Psoas muscle (tissue), 8 donors: ENCODE measurements around the gene SCN9A. TPM values are rescaled to one million over a fixed set of nuclear protein-coding genes. Genes with fewer than 3 reads are reported as not detected.

Experiments used
- ATAC-seq, 4 donors: fragments of 200-7000 bp; cut with Tn5 transposase; one replicate each; pipeline ENCODE4 v1.9.1; 2020; ENCODE audit warnings: moderate library complexity in 3 of 4, mild to moderate bottlenecking in 2 of 4
- DNase-seq, 2 donors: peaks; one replicate each; pipeline ENCODE4 v3.0.0-alpha.2; 2020
- H3K27ac ChIP-seq: fragments of 200-600 bp; one replicate; pipeline ENCODE4 v1.8.0; 2022
- H3K27me3 ChIP-seq, 3 donors: fragments of 200-600 bp in 1 of 3; one replicate each; pipeline versions ENCODE4 v1.6.1 to v1.8.0; 2013 to 2022; ENCODE audit warnings: low read length in 2 of 3, mild to moderate bottlenecking in 2 of 3, moderate library complexity in 1 of 3; ENCODE audit not compliant: insufficient read depth in 3 of 3
- H3K36me3 ChIP-seq, 2 donors: fragments of 200-600 bp in 1 of 2; one replicate each; pipeline versions ENCODE4 v1.6.1 to v1.8.0; 2013 to 2022; ENCODE audit warnings: low read depth in 1 of 2, mild to moderate bottlenecking in 1 of 2, moderate library complexity in 1 of 2; ENCODE audit not compliant: insufficient read depth in 1 of 2
- H3K4me1 ChIP-seq: fragments of 200-600 bp; one replicate; pipeline ENCODE4 v1.8.0; 2022
- H3K4me3 ChIP-seq: fragments of 200-600 bp; one replicate; pipeline ENCODE4 v1.8.0; 2022; ENCODE audit warnings: mild to moderate bottlenecking
- H3K9me3 ChIP-seq: fragments of 200-600 bp; one replicate; pipeline ENCODE4 v1.8.0; 2022
- WGBS, 3 donors: extraction: QIAGEN DNeasy Blood & Tissue Kit; methylation state at CpG; one replicate each; pipeline versions ENCODE4 v1.1.6 to v1.1.7; 2013; 5-methylcytosine and 5-hydroxymethylcytosine counted together
- intact Hi-C, 2 donors: fragments of 100-400 bp; cut with DNase I; formaldehyde crosslinking; loops; one replicate each; pipeline versions ENCODE4 v1.11.0 to v1.14.2; 2022
- polyA plus RNA-seq, 3 donors: library from polyadenylated mRNA; stranded (reverse); fragments of 200-250 nt; gene quantifications; one replicate each; pipeline ENCODE4 v1.2.3, GENCODE V29; 2013
- total RNA-seq, 4 donors: library from RNA; stranded (reverse); fragmentation: NEBNext Ultra II Directional in 2 of 4; extraction: Animal tissue kit (Norgen Biotek cat#: 25700) in 2 of 4; gene quantifications; one replicate each; pipeline versions ENCODE4 v1.2.1 to v1.2.4, GENCODE V29; 2021 to 2023
- TF ChIP-seq, protein P1 (sequence below): fragments of 200-600 bp; IDR thresholded peaks from one replicate; pipeline ENCODE4 v1.8.0; 2022; ENCODE audit warnings: antibody characterized with exemption
- donor health status: healthy with polysubstance abuse.
- donor health status: DM: no; HTN: no; CAD: no; lungs with moderate emphysema.
- donor health status: Bipolar disorder and iron deficiency.
- donor health status: healthy.
- donor health status: DM: yes; HTN: yes; CAD: no.
- donor health status: DM: no; HTN: no; CAD: no.
- donor health status: DM: no; HTN: no; CAD: no.
- donor health status: DM: yes; HTN: yes; CAD: no.

Gene SCN9A
- total and polyA plus RNA-seq, 7 donors: 0.06 to 1.1 (median 0.34) TPM

DNA sequence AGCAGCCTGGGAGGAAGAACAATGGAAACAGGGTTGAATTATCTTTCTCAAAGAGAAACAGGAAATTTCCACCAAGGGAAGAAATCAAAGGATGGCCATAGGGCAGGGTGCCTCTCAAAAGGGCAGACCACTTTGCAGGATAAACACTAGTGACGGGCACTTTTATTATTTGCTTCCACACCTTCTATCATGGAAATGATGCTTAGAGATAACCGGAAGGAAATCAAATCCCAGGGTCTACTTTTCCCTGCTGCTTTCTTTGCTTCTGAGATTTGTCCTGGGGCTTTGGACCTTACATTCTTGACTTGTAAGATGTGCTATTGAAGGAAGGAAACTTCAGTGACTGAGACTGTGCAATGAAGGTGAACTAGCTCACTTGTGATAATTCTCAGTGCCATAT lies 1.1 kb upstream of the SCN9A start:
- Histone ChIP-seq H3K27me3 (no peaks in the 10 kb centered on the region), H3K9me3 (no peaks in the 10 kb centered on the region), H3K4me1 (peaks cover 9% of the 10 kb centered on the region), H3K27ac (no peak overlapping the region), H3K36me3 (no peaks in the 10 kb centered on the region), H3K4me3 (no peak overlapping the region)
- intact Hi-C loops: no loop called here
- WGBS, 3 donors: 57 to 69% (median 68%) methylated on average over 2 of the region's 2 CpGs
- ATAC-seq (no peak), DNase-seq (no peak)
- TF ChIP-seq, protein P1, sequence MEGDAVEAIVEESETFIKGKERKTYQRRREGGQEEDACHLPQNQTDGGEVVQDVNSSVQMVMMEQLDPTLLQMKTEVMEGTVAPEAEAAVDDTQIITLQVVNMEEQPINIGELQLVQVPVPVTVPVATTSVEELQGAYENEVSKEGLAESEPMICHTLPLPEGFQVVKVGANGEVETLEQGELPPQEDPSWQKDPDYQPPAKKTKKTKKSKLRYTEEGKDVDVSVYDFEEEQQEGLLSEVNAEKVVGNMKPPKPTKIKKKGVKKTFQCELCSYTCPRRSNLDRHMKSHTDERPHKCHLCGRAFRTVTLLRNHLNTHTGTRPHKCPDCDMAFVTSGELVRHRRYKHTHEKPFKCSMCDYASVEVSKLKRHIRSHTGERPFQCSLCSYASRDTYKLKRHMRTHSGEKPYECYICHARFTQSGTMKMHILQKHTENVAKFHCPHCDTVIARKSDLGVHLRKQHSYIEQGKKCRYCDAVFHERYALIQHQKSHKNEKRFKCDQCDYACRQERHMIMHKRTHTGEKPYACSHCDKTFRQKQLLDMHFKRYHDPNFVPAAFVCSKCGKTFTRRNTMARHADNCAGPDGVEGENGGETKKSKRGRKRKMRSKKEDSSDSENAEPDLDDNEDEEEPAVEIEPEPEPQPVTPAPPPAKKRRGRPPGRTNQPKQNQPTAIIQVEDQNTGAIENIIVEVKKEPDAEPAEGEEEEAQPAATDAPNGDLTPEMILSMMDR: no peak

- Histone ChIP-seq H3K27ac (no peak overlapping the region), H3K4me3 (peak overlapping the region; percentile 75), H3K36me3 (no peaks in the 10 kb centered on the region), H3K4me1 (peaks cover 9% of the 10 kb centered on the region), H3K27me3 (no peaks in the 10 kb centered on the region), H3K9me3 (no peaks in the 10 kb centered on the region)
- TF ChIP-seq, protein P1: no peak
- no peak for DNase-seq
- intact Hi-C loops: no loop called here
- WGBS, 3 donors: 4 to 6% (median 5%) methylated on average over 11 of the region's 11 CpGs
- no peak for ATAC-seq
Measured at GRCh38 chr2:166376488-166376828, 714 bp upstream of the SCN9A start.

DNA sequence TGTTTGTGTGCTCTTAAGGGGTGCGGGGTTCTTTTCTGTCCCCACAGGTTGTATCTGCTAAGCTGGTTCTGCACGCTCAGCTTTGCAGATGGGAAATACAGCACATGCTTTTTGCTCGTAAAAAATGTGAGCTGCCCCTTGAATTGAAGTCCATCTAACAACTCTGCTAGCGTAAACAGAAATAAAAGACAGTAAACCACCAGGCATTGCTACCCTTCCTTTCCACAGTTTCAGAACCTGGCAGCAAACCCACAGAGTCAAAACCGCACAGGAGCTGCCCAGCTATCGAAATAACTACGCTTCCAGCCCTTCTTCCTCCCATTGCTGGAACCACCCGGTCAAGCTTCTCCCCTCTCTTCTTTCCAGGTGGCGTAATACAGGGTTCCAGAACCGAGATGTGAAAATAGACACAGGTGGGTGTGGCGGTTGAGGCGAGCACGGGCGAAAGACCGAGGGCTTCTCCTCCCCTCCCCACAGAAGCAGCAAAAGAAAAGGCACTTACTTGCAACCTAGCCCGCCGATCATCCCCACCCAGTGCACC lies 479 bp downstream of the SCN9A start:
- intact Hi-C loops: no loop called here
- no peaks in the 10 kb centered on the region for H3K27me3 ChIP-seq
- H3K9me3 ChIP-seq: no peaks in the 10 kb centered on the region
- WGBS, 3 donors: 0 to 1% (median 1%) methylated on average over 17 of the region's 17 CpGs
- TF ChIP-seq, protein P1: no peak
- DNase-seq: no peak
- peak overlapping the region; percentile 75 for H3K4me3 ChIP-seq
- H3K27ac ChIP-seq: no peak overlapping the region
- H3K4me1 ChIP-seq: peaks cover 9% of the 10 kb centered on the region
- H3K36me3 ChIP-seq: no peaks in the 10 kb centered on the region
- ATAC-seq: peak in 2 of 4 donors; percentile 37 to 41

DNA sequence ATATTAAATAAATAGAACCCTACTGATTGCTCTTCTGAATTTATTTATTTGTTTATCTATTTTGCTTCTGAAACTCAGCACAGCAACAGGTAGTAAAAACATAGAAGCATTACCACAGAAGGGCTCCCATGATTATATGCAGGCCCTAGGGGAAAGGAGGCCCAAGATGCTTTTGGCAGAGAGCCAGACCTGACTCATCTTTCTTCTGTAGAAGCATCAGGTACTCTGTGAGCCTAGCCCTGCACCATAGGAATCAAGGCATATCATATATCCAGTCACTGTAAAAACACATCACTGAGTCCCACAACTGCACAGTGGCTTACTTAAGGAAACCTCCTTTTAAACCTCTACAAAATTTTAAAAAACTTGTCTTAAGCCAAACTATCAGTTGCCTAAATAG lies 1.8 kb downstream of the SCN9A start:
- intact Hi-C loops: no loop called here
- ATAC-seq (no peak), DNase-seq (no peak)
- H3K36me3 ChIP-seq: no peaks in the 10 kb centered on the region
- no peaks in the 10 kb centered on the region for H3K27me3 ChIP-seq
- H3K4me1 ChIP-seq: peaks cover 9% of the 10 kb centered on the region
- no peak overlapping the region for H3K4me3 ChIP-seq
- TF ChIP-seq, protein P1: no peak
- H3K9me3 ChIP-seq: no peaks in the 10 kb centered on the region
- no peak overlapping the region for H3K27ac ChIP-seq

GRCh38 chr2:166373539-166373938 lies 2.2 kb downstream of the SCN9A start:
- DNase-seq (no peak), ATAC-seq (no peak)
- intact Hi-C loops: no loop called here
- H3K4me3 ChIP-seq: no peak overlapping the region
- H3K9me3 ChIP-seq: no peaks in the 10 kb centered on the region
- peaks cover 9% of the 10 kb centered on the region for H3K4me1 ChIP-seq
- H3K36me3 ChIP-seq: no peaks in the 10 kb centered on the region
- TF ChIP-seq, protein P1: no peak
- H3K27me3 ChIP-seq: no peaks in the 10 kb centered on the region
- no peak overlapping the region for H3K27ac ChIP-seq
